Hepatocyte (in vitro differentiated cells): ENCODE data around the gene CPS1.

Source experiments
- EZH2 ChIP-seq: fragments of 200-600 bp; sonication (generic); IDR thresholded peaks from 2 replicates; pipeline ENCODE4 v1.6.1; 2016; ENCODE audit warnings: antibody characterized with exemption, mild to moderate bottlenecking, borderline replicate concordance
- EZH2phosphoT487 ChIP-seq: fragments of 200-600 bp; sonication (generic); IDR thresholded peaks from one replicate; pipeline ENCODE4 v1.6.1; 2018; ENCODE audit warnings: antibody characterized with exemption, mild to moderate bottlenecking, low read depth, moderate library complexity; ENCODE audit not compliant: unreplicated experiment, severe bottlenecking
- TF ChIP-seq, protein P1 (sequence below): fragments of 200-600 bp; sonication (generic); IDR thresholded peaks from 2 replicates; pipeline ENCODE4 v1.5.1; 2016; ENCODE audit warnings: antibody characterized with exemption, mild to moderate bottlenecking; ENCODE audit not compliant: poor library complexity

DNA sequence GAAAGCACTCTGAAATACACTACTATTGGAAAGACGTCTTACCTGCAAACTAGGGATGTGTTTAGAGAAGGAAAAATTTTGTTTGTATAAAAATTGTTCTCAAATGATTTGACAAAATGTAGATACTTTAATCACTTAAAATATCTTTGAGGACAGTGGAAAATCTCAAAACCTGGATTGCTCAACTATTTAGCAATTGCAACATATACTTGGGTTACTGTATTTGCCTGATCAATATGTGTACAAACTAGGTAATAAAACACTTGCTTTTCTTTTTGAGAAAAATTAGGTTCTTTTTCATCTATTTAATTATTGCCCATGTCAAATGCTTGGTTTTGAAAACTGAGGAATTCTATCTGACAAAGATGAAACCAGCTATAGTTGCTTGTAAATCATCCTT, 60.9 kb downstream of the CPS1 start:
- TF ChIP-seq, protein P1, sequence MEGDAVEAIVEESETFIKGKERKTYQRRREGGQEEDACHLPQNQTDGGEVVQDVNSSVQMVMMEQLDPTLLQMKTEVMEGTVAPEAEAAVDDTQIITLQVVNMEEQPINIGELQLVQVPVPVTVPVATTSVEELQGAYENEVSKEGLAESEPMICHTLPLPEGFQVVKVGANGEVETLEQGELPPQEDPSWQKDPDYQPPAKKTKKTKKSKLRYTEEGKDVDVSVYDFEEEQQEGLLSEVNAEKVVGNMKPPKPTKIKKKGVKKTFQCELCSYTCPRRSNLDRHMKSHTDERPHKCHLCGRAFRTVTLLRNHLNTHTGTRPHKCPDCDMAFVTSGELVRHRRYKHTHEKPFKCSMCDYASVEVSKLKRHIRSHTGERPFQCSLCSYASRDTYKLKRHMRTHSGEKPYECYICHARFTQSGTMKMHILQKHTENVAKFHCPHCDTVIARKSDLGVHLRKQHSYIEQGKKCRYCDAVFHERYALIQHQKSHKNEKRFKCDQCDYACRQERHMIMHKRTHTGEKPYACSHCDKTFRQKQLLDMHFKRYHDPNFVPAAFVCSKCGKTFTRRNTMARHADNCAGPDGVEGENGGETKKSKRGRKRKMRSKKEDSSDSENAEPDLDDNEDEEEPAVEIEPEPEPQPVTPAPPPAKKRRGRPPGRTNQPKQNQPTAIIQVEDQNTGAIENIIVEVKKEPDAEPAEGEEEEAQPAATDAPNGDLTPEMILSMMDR = no peak
- TF ChIP-seq EZH2phosphoT487 = no peak
- TF ChIP-seq EZH2 = no peak
